DLD1 (cell line): ENCODE data around the gene POT1.

Experiments
- in situ Hi-C: cut with HindIII; loops from 2 replicates; pipeline ENCODE4 v1.10.0; 2017; ENCODE audit warnings: low sequenced_read_pairs

POT1 gene

GRCh38 chr7:124776153-124776552 is 153.5 kb downstream of the POT1 start:
- in situ Hi-C loops: no loop called here

GRCh38 chr7:124775422-124775821 is 154.2 kb downstream of the POT1 start:
- in situ Hi-C loops: no loop called here

- in situ Hi-C loops: no loop called here
These were observed 155.7 kb downstream of the POT1 start for GRCh38 chr7:124773938-124774337.

- in situ Hi-C loops: no loop called here
These were observed 156.3 kb downstream of the POT1 start for GRCh38 chr7:124773339-124773738.
